A673 (cell line): ENCODE data around the gene GLTP.

Experiments
- CTCF ChIP-seq: fragments of 300-800, 200-600 bp; sonication (generic); conservative IDR thresholded peaks from 2 replicates; pipeline ENCODE4 v1.5.1; 2017; ENCODE audit warnings: low read depth, mild to moderate bottlenecking, antibody characterized with exemption, low read length, moderate library complexity, mixed read lengths
- EZH2 ChIP-seq: fragments of 200-600 bp; sonication (generic); IDR thresholded peaks from 2 replicates; pipeline ENCODE4 v1.6.1; 2017; ENCODE audit warnings: borderline replicate concordance, low read depth, mild to moderate bottlenecking, mixed read lengths, antibody characterized with exemption, low read length; ENCODE audit not compliant: poor library complexity, severe bottlenecking

- TF ChIP-seq CTCF (no peak), EZH2 (no peak)
Observed at GRCh38 chr12:109802828-109803227, 77.5 kb downstream of the GLTP start.
